HG02970 (cell line): Measurements from ENCODE around the gene EVL.

Source experiments
- ATAC-seq: cut with Tn5 transposase; IDR thresholded peaks from one replicate; pipeline ENCODE4 v1.9.1; 2021; ENCODE audit warnings: mild to moderate bottlenecking, moderate library complexity, moderate number of reproducible peaks; ENCODE audit not compliant: unreplicated experiment, low FRiP score

The EVL gene

GRCh38 chr14:100106250-100107112 is 41.3 kb downstream of the EVL start:
- no peak for ATAC-seq

DNA sequence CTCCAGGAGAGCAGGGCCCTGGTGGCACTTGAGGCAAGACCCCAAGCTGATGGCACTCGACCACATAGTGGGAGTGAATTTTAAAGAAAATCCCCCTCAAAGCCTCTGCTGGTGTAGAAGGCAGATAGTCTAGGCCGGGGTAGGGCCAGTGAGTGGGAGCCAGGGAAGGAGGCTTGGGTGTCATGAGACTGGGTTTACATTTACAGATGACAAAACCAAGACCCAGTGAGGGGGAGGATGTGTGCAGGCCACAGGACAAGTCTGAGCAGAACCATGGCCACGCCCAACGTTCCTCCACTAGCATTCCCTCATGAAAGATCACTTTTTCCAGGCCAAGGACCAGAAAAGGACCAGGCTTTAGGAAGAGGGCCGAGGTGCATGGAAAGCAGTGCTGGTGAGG is 42.0 kb downstream of the EVL start:
- ATAC-seq, result no peak

GRCh38 chr14:100108042-100108825 is 43.0 kb downstream of the EVL start:
- no peak for ATAC-seq

- no peak for ATAC-seq
Observed at GRCh38 chr14:100108840-100109593, 43.8 kb downstream of the EVL start.

- ATAC-seq, result no peak
Observed at GRCh38 chr14:100109594-100109955, 44.4 kb downstream of the EVL start.

DNA sequence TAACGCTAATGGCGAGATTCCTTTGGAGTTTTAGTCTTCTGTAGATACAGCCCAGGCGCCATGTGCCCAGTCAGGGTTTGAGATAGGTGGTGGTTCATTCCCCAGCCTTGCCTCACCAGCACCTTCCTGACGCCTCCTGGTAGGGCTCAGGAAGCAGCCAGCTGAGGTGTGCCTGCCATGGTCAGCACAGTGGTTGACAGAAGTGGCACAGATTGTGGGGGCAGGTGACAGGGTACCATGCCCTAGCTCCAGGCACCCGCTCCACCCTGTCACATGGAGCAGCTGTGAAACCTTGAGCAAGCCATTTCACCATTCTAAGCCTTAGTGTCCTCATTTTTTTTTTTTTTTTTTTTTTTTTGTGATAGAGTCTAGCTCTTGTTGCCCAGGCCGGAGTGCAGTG is 45.6 kb downstream of the EVL start:
- ATAC-seq, result no peak

GRCh38 chr14:100111931-100112704 is 46.9 kb downstream of the EVL start:
- ATAC-seq, result no peak

- ATAC-seq, result no peak
Observed at GRCh38 chr14:100114109-100114765, 49.0 kb downstream of the EVL start.

GRCh38 chr14:100115236-100115635 is 50.0 kb downstream of the EVL start:
- no peak for ATAC-seq

- ATAC-seq, result no peak
Observed at GRCh38 chr14:100115726-100116125, 50.5 kb downstream of the EVL start.

DNA sequence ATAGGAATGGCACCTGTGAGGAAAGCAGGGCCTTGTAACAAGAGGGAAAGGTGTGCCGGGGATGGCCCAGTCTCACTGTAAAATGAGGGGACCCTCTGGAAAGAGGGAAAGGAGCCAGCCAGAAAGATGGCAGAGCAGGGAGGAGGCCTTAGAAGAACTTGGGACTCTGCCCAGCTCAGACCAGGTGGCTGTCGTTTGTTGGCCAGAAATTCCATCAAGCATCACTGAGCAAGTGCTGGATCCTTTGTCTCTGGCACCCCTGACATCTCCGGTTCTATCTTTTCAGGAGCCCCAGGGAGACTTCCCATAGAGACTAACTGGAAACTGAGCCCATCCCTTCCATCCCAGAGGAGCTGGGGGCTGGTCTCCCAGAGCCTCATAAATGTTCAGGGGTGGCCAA is 50.9 kb downstream of the EVL start:
- ATAC-seq, result no peak

GRCh38 chr14:100117026-100117425 is 51.8 kb downstream of the EVL start:
- ATAC-seq, result no peak

DNA sequence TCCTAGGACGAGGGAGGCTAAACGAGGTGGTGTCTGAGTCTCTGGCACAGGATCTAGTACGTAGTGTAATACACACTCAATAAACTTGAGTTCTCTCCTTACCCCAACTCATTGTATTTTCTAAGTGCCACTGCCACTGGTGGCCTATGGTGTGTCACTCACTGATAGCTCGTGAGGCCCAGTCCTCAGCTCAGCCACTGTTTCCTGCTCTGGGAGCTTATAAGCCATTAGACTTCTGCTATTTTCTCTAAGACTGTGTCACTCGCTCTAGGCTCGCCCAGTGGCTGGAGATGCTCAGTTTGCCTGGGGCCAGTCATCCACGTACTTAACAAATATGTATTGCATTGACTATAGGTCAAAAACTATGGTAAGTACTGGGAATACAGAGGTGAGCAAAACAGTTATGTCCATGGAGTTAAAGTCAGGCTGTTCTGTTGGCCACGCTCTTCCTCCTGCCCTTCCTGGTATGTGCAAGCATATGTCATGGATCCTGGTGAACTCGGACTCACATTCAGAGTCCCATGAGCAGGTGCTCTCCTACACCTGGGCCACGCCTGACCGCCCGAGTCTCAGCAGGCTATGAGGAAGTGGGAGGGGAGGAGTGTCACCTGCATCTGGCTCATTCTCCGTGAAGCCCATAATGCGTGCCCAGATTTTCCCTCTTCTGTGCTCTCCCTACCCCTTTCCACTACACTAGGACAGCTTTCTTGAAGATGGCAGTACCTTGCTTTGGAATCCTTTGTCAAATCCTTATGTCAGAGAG is 52.6 kb downstream of the EVL start:
- ATAC-seq, result no peak

- no peak for ATAC-seq
Observed at GRCh38 chr14:100118396-100119011, 53.3 kb downstream of the EVL start.

GRCh38 chr14:100119251-100119650 is 54.0 kb downstream of the EVL start:
- no peak for ATAC-seq

DNA sequence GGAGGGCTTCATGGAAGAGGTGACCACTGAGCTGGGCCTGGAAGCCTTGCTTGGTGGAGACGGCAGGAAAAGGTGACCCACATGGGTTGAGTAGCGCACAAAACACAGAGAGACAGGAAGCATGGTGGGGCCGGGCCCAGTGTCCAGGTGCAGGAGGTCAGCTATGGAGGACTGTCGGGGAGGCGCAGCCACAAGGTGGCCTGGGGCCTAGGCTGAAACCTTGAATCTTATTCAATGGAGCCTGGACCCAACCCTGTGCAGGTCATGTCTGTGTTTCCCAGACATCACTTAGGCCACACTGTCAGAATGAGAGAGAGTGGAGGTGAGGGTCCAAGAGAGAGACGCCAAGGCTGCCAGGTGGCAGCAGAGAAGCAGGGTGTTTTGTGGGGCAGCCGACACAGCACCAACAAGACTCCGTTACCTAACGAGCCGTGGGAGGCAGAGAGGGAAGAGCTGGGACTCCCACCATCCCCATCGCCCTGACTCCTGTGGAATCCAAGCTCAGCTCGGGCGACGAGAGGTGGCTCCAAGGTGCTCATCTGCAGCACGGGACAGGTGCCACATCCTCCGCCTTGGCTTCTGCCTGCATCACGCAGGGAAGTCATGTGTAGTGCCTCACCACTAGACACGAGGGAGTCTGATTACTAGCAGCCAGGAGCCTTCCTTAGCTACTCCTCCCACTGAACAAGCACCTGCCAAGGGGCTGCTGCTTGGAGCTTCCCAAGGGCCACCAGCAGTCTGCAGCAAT is 55.5 kb downstream of the EVL start:
- no peak for ATAC-seq

GRCh38 chr14:100121643-100122480 is 56.6 kb downstream of the EVL start:
- no peak for ATAC-seq
